Activated CD8-positive, alpha-beta T cell treated with anti-CD3 and anti-CD28 coated beads for 36 hours (primary cell): ENCODE data around the gene MGLL. TPM values are rescaled to one million over a fixed set of nuclear protein-coding genes. Genes with fewer than 3 reads are reported as not detected.

Experiments used
- ATAC-seq: fragments of 200-7000 bp; cut with Tn5 transposase; one replicate; pipeline ENCODE4 v1.10.0; 2021; ENCODE audit warnings: mild to moderate bottlenecking, moderate library complexity
- CTCF ChIA-PET: fragments of 350-600 bp; sonication (Branson Sonifier 250); formaldehyde crosslinking; loops from one replicate; lab custom pipeline; 2021; ENCODE audit warnings: antibody characterized with exemption; lab: Charles Lee
- POLR2A ChIA-PET: fragments of 350-600 bp; sonication (Branson Sonifier 250); formaldehyde crosslinking; loops from one replicate; lab custom pipeline; 2021; ENCODE audit warnings: antibody characterized with exemption; lab: Charles Lee
- DNase-seq: peaks from one replicate; pipeline ENCODE4 v3.0.0-alpha.2; 2020
- H3K27ac Mint-ChIP-seq: one replicate; pipeline ENCODE4 v1.8.0; 2021; ENCODE audit warnings: mild to moderate bottlenecking, mixed read lengths
- H3K27me3 Mint-ChIP-seq: one replicate; pipeline ENCODE4 v1.8.0; 2021; ENCODE audit warnings: mixed read lengths
- H3K36me3 Mint-ChIP-seq: one replicate; pipeline ENCODE4 v1.8.0; 2021; ENCODE audit warnings: low read depth, mixed read lengths
- H3K4me1 Mint-ChIP-seq: one replicate; pipeline ENCODE4 v1.8.0; 2021; ENCODE audit warnings: low read depth, mixed read lengths
- H3K4me3 Mint-ChIP-seq: one replicate; pipeline ENCODE4 v1.8.0; 2021; ENCODE audit warnings: mild to moderate bottlenecking, moderate library complexity, mixed read lengths
- H3K9me3 Mint-ChIP-seq: one replicate; pipeline ENCODE4 v1.8.0; 2021; ENCODE audit warnings: mixed read lengths
- intact Hi-C: fragments of 100-400 bp; cut with micrococcal nuclease; formaldehyde crosslinking; loops from one replicate; pipeline ENCODE4 v1.10.0; 2022
- total RNA-seq, 2 experiments: library from RNA; stranded (reverse); gene quantifications; one replicate each; pipeline ENCODE4 v1.2.3, GENCODE V29; 2021
- TF ChIP-seq, protein P1 (sequence below): fragments of 200-600 bp; IDR thresholded peaks from one replicate; pipeline ENCODE4 v1.8.0; 2022; ENCODE audit warnings: antibody characterized with exemption, mild to moderate bottlenecking

MGLL gene
- total RNA-seq, 2 experiments from 2014 or later = 1.1 to 3.1 TPM

- no peak for ATAC-seq
- peaks cover 2% of the 10 kb centered on the region for H3K9me3 Mint-ChIP-seq
- ChIA-PET POLR2A (no interaction called here), CTCF (no interaction called here)
- no peak overlapping the region for H3K4me3 Mint-ChIP-seq
- peaks cover 13% of the 10 kb centered on the region for H3K4me1 Mint-ChIP-seq
- no peak overlapping the region for H3K27ac Mint-ChIP-seq
- intact Hi-C loops = no loop called here
- peaks cover 2% of the 10 kb centered on the region for H3K36me3 Mint-ChIP-seq
- DNase-seq = no peak
- H3K27me3 Mint-ChIP-seq = no peaks in the 10 kb centered on the region
- TF ChIP-seq, protein P1, sequence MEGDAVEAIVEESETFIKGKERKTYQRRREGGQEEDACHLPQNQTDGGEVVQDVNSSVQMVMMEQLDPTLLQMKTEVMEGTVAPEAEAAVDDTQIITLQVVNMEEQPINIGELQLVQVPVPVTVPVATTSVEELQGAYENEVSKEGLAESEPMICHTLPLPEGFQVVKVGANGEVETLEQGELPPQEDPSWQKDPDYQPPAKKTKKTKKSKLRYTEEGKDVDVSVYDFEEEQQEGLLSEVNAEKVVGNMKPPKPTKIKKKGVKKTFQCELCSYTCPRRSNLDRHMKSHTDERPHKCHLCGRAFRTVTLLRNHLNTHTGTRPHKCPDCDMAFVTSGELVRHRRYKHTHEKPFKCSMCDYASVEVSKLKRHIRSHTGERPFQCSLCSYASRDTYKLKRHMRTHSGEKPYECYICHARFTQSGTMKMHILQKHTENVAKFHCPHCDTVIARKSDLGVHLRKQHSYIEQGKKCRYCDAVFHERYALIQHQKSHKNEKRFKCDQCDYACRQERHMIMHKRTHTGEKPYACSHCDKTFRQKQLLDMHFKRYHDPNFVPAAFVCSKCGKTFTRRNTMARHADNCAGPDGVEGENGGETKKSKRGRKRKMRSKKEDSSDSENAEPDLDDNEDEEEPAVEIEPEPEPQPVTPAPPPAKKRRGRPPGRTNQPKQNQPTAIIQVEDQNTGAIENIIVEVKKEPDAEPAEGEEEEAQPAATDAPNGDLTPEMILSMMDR = no peak
Measured at GRCh38 chr3:127777921-127778656, 44.2 kb downstream of the MGLL start.

GRCh38 chr3:127777332-127777731, 45.0 kb downstream of the MGLL start:
- Mint-ChIP-seq H3K4me3 (no peak overlapping the region), H3K27me3 (no peaks in the 10 kb centered on the region), H3K4me1 (peaks cover 13% of the 10 kb centered on the region), H3K27ac (no peak overlapping the region), H3K36me3 (peaks cover 2% of the 10 kb centered on the region), H3K9me3 (peaks cover 2% of the 10 kb centered on the region)
- CTCF ChIA-PET = no interaction called here
- POLR2A ChIA-PET = no interaction called here
- intact Hi-C loops = no loop called here
- DNase-seq (no peak), ATAC-seq (no peak)
- TF ChIP-seq, protein P1 = no peak

GRCh38 chr3:127776347-127776746, 46.0 kb downstream of the MGLL start:
- Mint-ChIP-seq H3K9me3 (peaks cover 2% of the 10 kb centered on the region), H3K27me3 (no peaks in the 10 kb centered on the region), H3K4me1 (peaks cover 13% of the 10 kb centered on the region), H3K4me3 (no peak overlapping the region), H3K36me3 (peaks cover 2% of the 10 kb centered on the region), H3K27ac (no peak overlapping the region)
- POLR2A ChIA-PET = no interaction called here
- DNase-seq (no peak), ATAC-seq (no peak)
- intact Hi-C loops = no loop called here
- CTCF ChIA-PET = no interaction called here
- TF ChIP-seq, protein P1 = no peak

- Mint-ChIP-seq H3K27me3 (no peaks in the 10 kb centered on the region), H3K9me3 (peaks cover 2% of the 10 kb centered on the region), H3K27ac (no peak overlapping the region), H3K4me3 (no peak overlapping the region), H3K36me3 (peaks cover 2% of the 10 kb centered on the region), H3K4me1 (peaks cover 13% of the 10 kb centered on the region)
- ATAC-seq (no peak), DNase-seq (no peak)
- TF ChIP-seq, protein P1 = no peak
- ChIA-PET POLR2A (no interaction called here), CTCF (no interaction called here)
- intact Hi-C loops = no loop called here
Measured at GRCh38 chr3:127775398-127776109, 46.8 kb downstream of the MGLL start.

GRCh38 chr3:127774647-127775046, 47.7 kb downstream of the MGLL start:
- no peak overlapping the region for H3K27ac Mint-ChIP-seq
- TF ChIP-seq, protein P1 = no peak
- no peaks in the 10 kb centered on the region for H3K27me3 Mint-ChIP-seq
- intact Hi-C loops = no loop called here
- H3K36me3 Mint-ChIP-seq = peaks cover 2% of the 10 kb centered on the region
- H3K4me3 Mint-ChIP-seq = no peak overlapping the region
- no peak for DNase-seq
- ChIA-PET CTCF (no interaction called here), POLR2A (no interaction called here)
- ATAC-seq = no peak
- peaks cover 2% of the 10 kb centered on the region for H3K9me3 Mint-ChIP-seq
- H3K4me1 Mint-ChIP-seq = peaks cover 8% of the 10 kb centered on the region
